Measurements from ENCODE around the gene ACSL1. TPM values are rescaled to one million over a fixed set of nuclear protein-coding genes. Genes with fewer than 3 reads are reported as not detected.

Gene ACSL1
- total RNA-seq, 1 donor from 2014 or later: 5.1 TPM

DNA sequence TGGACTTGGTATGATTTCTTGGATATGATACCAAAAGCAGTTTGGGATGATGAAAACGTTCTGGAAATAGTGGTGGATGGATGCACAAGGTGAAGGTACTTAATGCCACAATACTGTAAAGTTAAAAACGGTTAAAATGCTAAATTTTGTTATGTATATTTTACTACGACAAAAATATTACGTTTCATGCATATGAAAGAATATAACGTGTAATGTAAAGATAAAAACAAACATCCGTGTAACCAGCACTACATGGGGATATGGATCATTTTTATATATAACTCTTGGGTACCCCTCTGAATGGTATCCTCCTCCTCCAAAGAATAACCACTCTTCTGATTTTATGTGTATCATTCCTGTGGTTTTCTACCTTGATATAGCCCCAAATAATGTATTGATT, 91.0 kb downstream of the ACSL1 start:
- H3K27me3 ChIP-seq: no peaks in the 10 kb centered on the region
- H3K4me3 ChIP-seq: peak overlapping the region; percentile 32
- no peak overlapping the region for H3K27ac ChIP-seq
- no peak overlapping the region for H3K27ac Mint-ChIP-seq
- no peaks in the 10 kb centered on the region for H3K9me3 ChIP-seq (ENCODE audit: low read depth)
- no peaks in the 10 kb centered on the region for H3K36me3 ChIP-seq
- peak overlapping the region; percentile 64 for H3K4me2 ChIP-seq
- H3F3A ChIP-seq (ENCODE audit: low read depth): peaks cover 4% of the 10 kb centered on the region
- H3K79me2 ChIP-seq (ENCODE audit: low read depth): peaks cover 41% of the 10 kb centered on the region
- H4K20me1 ChIP-seq (ENCODE audit: low read depth): peaks cover 33% of the 10 kb centered on the region
- DNase-seq (ENCODE audit: low spot score): no peak
- no peak overlapping the region for H3K9ac ChIP-seq
- TF ChIP-seq EZH2phosphoT487 (IDR thresholded peaks at IDR 0.05): no peak
- TF ChIP-seq CTCF (IDR thresholded peaks at IDR 0.05): no peak
- TF ChIP-seq EZH2 (IDR thresholded peaks at IDR 0.05): no peak
- peak overlapping the region; percentile 97 for H3K4me3 Mint-ChIP-seq
- no peak overlapping the region for H2AFZ ChIP-seq (replicated peaks)
- H3K27me3 Mint-ChIP-seq (ENCODE audit: insufficient read depth, low read depth): peaks cover 7% of the 10 kb centered on the region
- no peaks in the 10 kb centered on the region for H3K9me3 Mint-ChIP-seq
- H3K4me1 Mint-ChIP-seq: peaks cover 34% of the 10 kb centered on the region
- peaks cover 32% of the 10 kb centered on the region for H3K4me1 ChIP-seq
- peaks cover 7% of the 10 kb centered on the region for H3K36me3 Mint-ChIP-seq

DNA sequence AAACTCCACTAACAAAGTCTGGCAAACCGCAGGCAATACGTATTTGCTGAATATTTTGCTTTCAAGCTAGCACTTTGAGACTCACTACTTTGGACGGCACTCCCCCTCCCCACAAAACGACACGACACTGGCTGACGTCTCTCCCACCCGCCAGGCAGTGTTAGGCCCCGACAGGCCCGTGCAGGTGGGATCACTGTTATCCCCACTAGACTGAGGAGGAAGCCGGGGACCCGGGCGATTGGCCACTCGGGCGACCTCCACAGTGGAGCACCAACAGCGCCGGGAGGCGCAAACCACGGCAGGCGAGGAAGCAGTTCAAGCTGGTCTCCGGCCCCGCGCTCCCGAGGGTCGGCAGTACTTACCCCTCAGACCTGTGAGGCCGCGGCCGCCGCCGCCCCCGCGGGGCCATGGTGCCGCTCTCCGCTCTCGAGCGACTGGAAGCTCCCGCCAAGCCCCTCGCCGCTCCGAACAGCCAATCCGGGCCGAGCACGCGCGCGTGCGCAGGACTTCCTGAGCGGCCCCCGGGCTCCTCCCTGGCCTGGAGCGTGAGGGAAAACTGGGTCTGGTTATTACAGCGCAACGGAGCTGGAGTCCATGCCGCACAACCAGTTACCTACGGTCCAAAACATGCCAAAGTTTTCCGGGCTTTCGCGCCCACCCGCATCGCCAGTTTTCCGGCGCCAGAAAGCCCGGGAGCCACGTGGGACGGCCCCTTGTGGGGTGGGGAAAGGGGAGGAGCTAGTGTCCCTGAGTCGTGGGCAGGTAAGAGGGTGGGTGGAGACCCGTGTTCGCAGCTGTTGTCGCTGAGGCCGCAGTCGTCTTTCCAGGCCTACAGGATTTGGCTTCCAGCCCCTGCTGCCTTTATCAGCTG, 91.9 kb downstream of the ACSL1 start, which contains the start of gene CENPU:
Gene CENPU (minus strand): TSS at position 443 of the 871 bp plus-strand sequence. CDS start 34 bp downstream, at position 409.
- Histone ChIP-seq H3F3A (ENCODE audit: low read depth) (peaks cover 4% of the 10 kb centered on the region), H3K4me1 (peaks cover 32% of the 10 kb centered on the region), H2AFZ (replicated peaks) (peak within 1 kb of the TSS; percentile 46), H3K9me3 (ENCODE audit: low read depth) (no peaks in the 10 kb centered on the region), H3K27me3 (no peaks in the 10 kb centered on the region), H3K79me2 (ENCODE audit: low read depth) (peaks cover 50% of the 10 kb centered on the region), H3K36me3 (peaks cover 4% of the 10 kb centered on the region), H3K27ac (peak within 1 kb of the TSS; percentile 60), H3K4me3 (peak within 1 kb of the TSS; percentile 72), H3K9ac (peak within 1 kb of the TSS; percentile 73), H4K20me1 (ENCODE audit: low read depth) (peaks cover 42% of the 10 kb centered on the region), H3K4me2 (peak within 1 kb of the TSS; percentile 91)
- DNase-seq (ENCODE audit: low spot score): peak; percentile 98
- H3K4me3 Mint-ChIP-seq: peak within 1 kb of the TSS; percentile 97
- peaks cover 34% of the 10 kb centered on the region for H3K4me1 Mint-ChIP-seq
- H3K36me3 Mint-ChIP-seq: peaks cover 14% of the 10 kb centered on the region
- peaks cover 7% of the 10 kb centered on the region for H3K27me3 Mint-ChIP-seq (ENCODE audit: insufficient read depth, low read depth)
- TF ChIP-seq EZH2phosphoT487 (IDR thresholded peaks at IDR 0.05) (peak; percentile 18), EZH2 (IDR thresholded peaks at IDR 0.05) (peak; percentile 39), CTCF (IDR thresholded peaks at IDR 0.05) (peak; percentile 3)
- no peaks in the 10 kb centered on the region for H3K9me3 Mint-ChIP-seq
- H3K27ac Mint-ChIP-seq: peak within 1 kb of the TSS; percentile 95

DNA sequence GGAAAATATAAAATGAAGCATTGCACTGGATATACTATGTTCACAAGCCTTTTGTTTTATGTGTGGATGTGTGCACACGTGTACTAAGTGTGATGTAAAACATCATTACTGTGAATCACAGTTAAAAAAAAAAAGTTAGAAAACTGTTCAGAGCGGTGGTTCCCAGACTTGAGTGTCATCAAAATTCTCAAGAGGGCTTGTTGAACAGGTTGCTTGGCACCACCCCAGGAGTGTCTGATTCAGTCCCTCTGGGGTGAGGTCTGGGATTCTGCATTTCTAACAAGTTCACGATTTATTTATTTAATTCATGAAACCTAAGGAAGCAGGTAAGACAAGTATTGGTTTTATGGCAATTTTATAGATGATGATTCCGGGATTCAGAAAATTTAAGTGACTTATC, 93.6 kb downstream of the ACSL1 start:
- Mint-ChIP-seq H3K4me1 (peaks cover 34% of the 10 kb centered on the region), H3K36me3 (peaks cover 24% of the 10 kb centered on the region), H3K4me3 (peak overlapping the region; percentile 97), H3K27me3 (ENCODE audit: insufficient read depth, low read depth) (peaks cover 7% of the 10 kb centered on the region), H3K27ac (no peak overlapping the region), H3K9me3 (no peaks in the 10 kb centered on the region)
- no peak for DNase-seq (ENCODE audit: low spot score)
- peaks cover 21% of the 10 kb centered on the region for H3K36me3 ChIP-seq
- H3K27me3 ChIP-seq: no peaks in the 10 kb centered on the region
- H3K9ac ChIP-seq: no peak overlapping the region
- no peaks in the 10 kb centered on the region for H3K9me3 ChIP-seq (ENCODE audit: low read depth)
- peaks cover 32% of the 10 kb centered on the region for H3K4me1 ChIP-seq
- no peak overlapping the region for H2AFZ ChIP-seq (replicated peaks)
- no peak overlapping the region for H3K27ac ChIP-seq
- TF ChIP-seq EZH2 (IDR thresholded peaks at IDR 0.05) (no peak), EZH2phosphoT487 (IDR thresholded peaks at IDR 0.05) (no peak), CTCF (IDR thresholded peaks at IDR 0.05) (no peak)
- H4K20me1 ChIP-seq (ENCODE audit: low read depth): peaks cover 45% of the 10 kb centered on the region
- peaks cover 68% of the 10 kb centered on the region for H3K79me2 ChIP-seq (ENCODE audit: low read depth)
- peak overlapping the region; percentile 72 for H3K4me3 ChIP-seq
- peak overlapping the region; percentile 91 for H3K4me2 ChIP-seq
- H3F3A ChIP-seq (ENCODE audit: low read depth): peaks cover 4% of the 10 kb centered on the region
